Right lobe of liver (tissue), 6 donors: ENCODE data around the gene RCBTB1. TPM values are rescaled to one million over a fixed set of nuclear protein-coding genes. Genes with fewer than 3 reads are reported as not detected.

Experiments used
- ATAC-seq, 4 donors: fragments of 200-7000 bp; cut with Tn5 transposase; one replicate each; pipeline ENCODE4 v1.9.1; 2020; ENCODE audit warnings: mild to moderate bottlenecking in 4 of 4, moderate library complexity in 4 of 4
- DNase-seq, 3 donors: peaks; one replicate each; pipeline ENCODE4 v3.0.0-alpha.2; 2020
- H3K27ac ChIP-seq, 3 donors: fragments of 200-600 bp; one replicate each; pipeline ENCODE4 v1.8.0; 2022
- H3K27me3 ChIP-seq, 2 donors: fragments of 200-600 bp; one replicate each; pipeline ENCODE4 v1.8.0; 2022
- H3K36me3 ChIP-seq, 4 donors: fragments of 200-600 bp; sonication (generic) in 1 of 4; one replicate each; pipeline versions ENCODE4 v1.5.1 to v1.8.0; 2017 to 2022; ENCODE audit warnings: control low read depth in 1 of 4
- H3K4me1 ChIP-seq, 4 donors: fragments of 200-600 bp; sonication (generic) in 1 of 4; one replicate each; pipeline versions ENCODE4 v1.5.1 to v1.8.0; 2017 to 2022; ENCODE audit warnings: control low read depth in 1 of 4
- H3K4me3 ChIP-seq, 3 donors: fragments of 200-600 bp; one replicate each; pipeline ENCODE4 v1.8.0; 2022
- H3K9me3 ChIP-seq, 4 donors: fragments of 200-600 bp; sonication (generic) in 1 of 4; one replicate each; pipeline versions ENCODE4 v1.5.1 to v1.8.0; 2017 to 2022; ENCODE audit warnings: control low read depth in 1 of 4
- CTCF ChIP-seq, 4 donors: fragments of 200-600 bp in 3 of 4; fragments of 450-650 bp in 1 of 4; IDR thresholded peaks; one replicate each; pipeline versions ENCODE4 v1.5.1 to v1.8.0; 2016 to 2022; ENCODE audit warnings: antibody characterized with exemption in 4 of 4, mild to moderate bottlenecking in 2 of 4
- POLR2A ChIP-seq: fragments of 450-650 bp; IDR thresholded peaks from one replicate; pipeline ENCODE4 v1.6.1; 2017; ENCODE audit warnings: antibody characterized with exemption, mild to moderate bottlenecking
- WGBS: methylation state at CpG from one replicate; pipeline ENCODE4 v1.1.6; 2018; ENCODE audit warnings: low coverage, low lambda C conversion rate; ENCODE audit not compliant: insufficient coverage; ENCODE audit errors: missing lambda C conversion rate; 5-methylcytosine and 5-hydroxymethylcytosine counted together
- intact Hi-C, 2 donors: fragments of 100-400 bp; cut with DNase I; formaldehyde crosslinking; loops; one replicate each; pipeline versions ENCODE4 v1.11.2 to v1.14.1; 2022
- total RNA-seq, 6 experiments: library from RNA; depleted of rRNA in 2 of 6; stranded (reverse); fragments of >200 nt in 2 of 6; fragmentation: NEBNext Ultra II Directional in 3 of 6; extraction: Animal tissue kit (Norgen Biotek cat#: 25700) in 3 of 6; gene quantifications; one replicate each; pipeline versions ENCODE4 v1.1.0 to v1.2.4, GENCODE V29; 2016 to 2023
- donor health status: DM: no; HTN: yes; CAD: no.
- donor health status: DM: no; HTN: no; CAD: no.
- donor health status: DM: no; HTN: no; CAD: no.
- donor health status: DM: no; HTN: yes; CAD: no.
- donor health status: DM: no; HTN: yes; CAD: no.

RCBTB1 gene
- total RNA-seq, 6 experiments from 2014 or later: 5.8 to 9.5 (median 7.3) TPM

GRCh38 chr13:49629947-49630346, 44.6 kb upstream of the RCBTB1 start:
- H3K4me1 ChIP-seq: peaks cover 0 to 15% (median 3%) of the 10 kb centered on the region in 4 donors
- H3K9me3 ChIP-seq: no peaks in the 10 kb centered on the region
- ATAC-seq (no peak), DNase-seq (no peak)
- TF ChIP-seq CTCF (IDR thresholded peaks at IDR 0.05) (no peak), POLR2A (no peak)
- no peaks in the 10 kb centered on the region for H3K27me3 ChIP-seq
- H3K4me3 ChIP-seq: no peak overlapping the region
- intact Hi-C loops: no loop called here
- WGBS: 70% methylated on average over 4 of the region's 4 CpGs
- no peaks in the 10 kb centered on the region for H3K36me3 ChIP-seq
- H3K27ac ChIP-seq: no peak overlapping the region

GRCh38 chr13:49629196-49629938, 44.0 kb upstream of the RCBTB1 start:
- no peak for DNase-seq
- H3K27ac ChIP-seq: peak overlapping the region in 1 of 3 donors; percentile 28
- no peaks in the 10 kb centered on the region for H3K9me3 ChIP-seq
- intact Hi-C loops: no loop called here
- no peaks in the 10 kb centered on the region for H3K36me3 ChIP-seq
- no peak for ATAC-seq
- H3K4me1 ChIP-seq: peaks cover 0 to 15% (median 3%) of the 10 kb centered on the region in 4 donors
- no peaks in the 10 kb centered on the region for H3K27me3 ChIP-seq
- H3K4me3 ChIP-seq: peak overlapping the region in 1 of 3 donors; percentile 33
- TF ChIP-seq POLR2A: no peak
- no peak for TF ChIP-seq CTCF (IDR thresholded peaks at IDR 0.05)
- 55% methylated on average over 7 of the region's 8 CpGs for WGBS

GRCh38 chr13:49627831-49628652, 42.7 kb upstream of the RCBTB1 start, which contains the start of gene ARL11:
Gene ARL11 (plus strand): TSS chr13:49628507. CDS start chr13:49630448, 1,941 bp downstream.
- TF ChIP-seq CTCF (IDR thresholded peaks at IDR 0.05): no peak
- no peak for TF ChIP-seq POLR2A
- Histone ChIP-seq H3K36me3 (no peaks in the 10 kb centered on the region), H3K4me3 (peak within 1 kb of the TSS; percentile 5 to 33 (median 17)), H3K9me3 (no peaks in the 10 kb centered on the region), H3K27me3 (no peaks in the 10 kb centered on the region), H3K27ac (peak within 1 kb of the TSS; percentile 28 to 36 (median 31)), H3K4me1 (peaks cover 0 to 15% (median 3%) of the 10 kb centered on the region in 4 donors)
- intact Hi-C loops: no loop called here
- WGBS: 73% methylated on average over 6 of the region's 17 CpGs
- peak; percentile 66 to 78 (median 68) for DNase-seq
- ATAC-seq: peak in 3 of 4 donors; percentile 17 to 39 (median 25)

- DNase-seq (peak; percentile 94 to 99 (median 97)), ATAC-seq (peak; percentile 95 to 97 (median 96))
- WGBS: 17% methylated on average over 9 of the region's 12 CpGs
- Histone ChIP-seq H3K9me3 (no peaks in the 10 kb centered on the region), H3K27me3 (no peaks in the 10 kb centered on the region), H3K4me3 (peak overlapping the region in 1 of 3 donors; percentile 21), H3K27ac (peak overlapping the region; percentile 55 to 75 (median 60)), H3K36me3 (no peaks in the 10 kb centered on the region), H3K4me1 (peaks cover 0 to 15% (median 3%) of the 10 kb centered on the region in 4 donors)
- intact Hi-C loops: no loop called here
- TF ChIP-seq CTCF (IDR thresholded peaks at IDR 0.05) (peak in 1 of 4 donors; percentile 14), POLR2A (no peak)
Observed at GRCh38 chr13:49625392-49626079, 40.2 kb upstream of the RCBTB1 start.
